Left cardiac atrium (tissue), 4 donors: ENCODE data around the gene FUT7. TPM values are rescaled to one million over a fixed set of nuclear protein-coding genes. Genes with fewer than 3 reads are reported as not detected.

Experiments used
- ATAC-seq, 2 donors: fragments of 200-7000 bp; cut with Tn5 transposase; one replicate each; pipeline ENCODE4 v1.9.1; 2020; ENCODE audit warnings: mild to moderate bottlenecking in 2 of 2, moderate library complexity in 2 of 2
- DNase-seq: peaks from one replicate; pipeline ENCODE4 v3.0.0-alpha.2; 2020
- intact Hi-C, 2 donors: fragments of 100-400 bp; cut with DNase I; formaldehyde crosslinking; loops; one replicate each; pipeline versions ENCODE4 v1.14.1 to v1.15.1; 2022 to 2023
- total RNA-seq, 2 donors: library from RNA; stranded (reverse); fragmentation: NEBNext Ultra II Directional; extraction: Animal tissue kit (Norgen Biotek cat#: 25700); gene quantifications; one replicate each; pipeline ENCODE4 v1.2.1, GENCODE V29; 2021
- donor health status: DM: no; HTN: yes; CAD: no.
- donor health status: DM: no; HTN: yes; CAD: no; lungs with severe emphysema.
- donor health status: DM: yes; HTN: yes; CAD: no.
- donor health status: Dilated cardiomyopathy.

FUT7 gene
- total RNA-seq, 2 donors from 2014 or later = 0.24 to 0.35 TPM

- DNase-seq (no peak), ATAC-seq (peak; percentile 5 to 16)
- intact Hi-C loops = loop anchor here in 1 of 2 donors (10.0 kb wide), 1 partner anchor 52 kb away; the partner anchor contains the start of genes C8G and FBXW5
Observed at GRCh38 chr9:136996361-136997292, 35.3 kb downstream of the FUT7 start, which contains the start of gene CLIC3. Gene CLIC3, minus strand, starts transcription at chr9:136996568. Its CDS starts 25 bp downstream, at chr9:136996543.

- intact Hi-C loops = loop anchor here in 1 of 2 donors (10.0 kb wide), 1 partner anchor 51 kb away; the partner anchor contains the start of genes C8G and FBXW5
- peak; percentile 1 to 7 for ATAC-seq
- DNase-seq = peak; percentile 72
Observed at GRCh38 chr9:136995772-136996311, 36.0 kb downstream of the FUT7 start.

- intact Hi-C loops = loop anchor here in 1 of 2 donors (10.0 kb wide), 1 partner anchor 51 kb away; the partner anchor contains the start of genes C8G and FBXW5
- ATAC-seq (no peak), DNase-seq (no peak)
Observed at GRCh38 chr9:136995362-136995761, 36.5 kb downstream of the FUT7 start.

GRCh38 chr9:136994888-136995230, 37.0 kb downstream of the FUT7 start:
- intact Hi-C loops = loop anchor here in 1 of 2 donors (10.0 kb wide), 1 partner anchor 50 kb away; the partner anchor contains the start of genes C8G and FBXW5
- no peak for ATAC-seq
- no peak for DNase-seq

- no peak for ATAC-seq
- no peak for DNase-seq
- intact Hi-C loops = loop anchor here in 1 of 2 donors (10.0 kb wide), 1 partner anchor 50 kb away; the partner anchor contains the start of genes C8G and FBXW5
Observed at GRCh38 chr9:136994180-136994887, 37.6 kb downstream of the FUT7 start.

- DNase-seq (no peak), ATAC-seq (no peak)
- intact Hi-C loops = loop anchor here in 1 of 2 donors (10.0 kb wide), 1 partner anchor 48 kb away; the partner anchor contains the start of genes C8G and FBXW5
Observed at GRCh38 chr9:136992819-136993369, 39.0 kb downstream of the FUT7 start.

GRCh38 chr9:136991993-136992818, 39.7 kb downstream of the FUT7 start, which contains the start of gene PAXX:
Gene PAXX, plus strand, starts transcription at chr9:136992422. Its CDS starts 22 bp downstream, at chr9:136992444.
- peak; percentile 95 for DNase-seq
- intact Hi-C loops = loop anchor here in 1 of 2 donors (10.0 kb wide), 1 partner anchor 47 kb away; the partner anchor contains the start of genes C8G and FBXW5
- peak; percentile 93 to 97 for ATAC-seq

GRCh38 chr9:136990242-136990911, 41.5 kb downstream of the FUT7 start:
- intact Hi-C loops = loop anchor here in 1 of 2 donors (10.0 kb wide), 1 partner anchor 46 kb away; the partner anchor contains the start of genes C8G and FBXW5
- DNase-seq (no peak), ATAC-seq (no peak)

GRCh38 chr9:136988872-136989271, 43.0 kb downstream of the FUT7 start:
- DNase-seq = no peak
- intact Hi-C loops = no loop called here
- ATAC-seq = no peak

GRCh38 chr9:136985853-136986252, 46.0 kb downstream of the FUT7 start:
- no peak for DNase-seq
- intact Hi-C loops = no loop called here
- no peak for ATAC-seq

GRCh38 chr9:136985027-136985602, 46.8 kb downstream of the FUT7 start:
- DNase-seq = no peak
- intact Hi-C loops = no loop called here
- peak; percentile 8 for ATAC-seq

- DNase-seq = no peak
- intact Hi-C loops = no loop called here
Observed at GRCh38 chr9:136984464-136985026, 47.3 kb downstream of the FUT7 start.

GRCh38 chr9:136983656-136984314, 48.1 kb downstream of the FUT7 start:
- intact Hi-C loops = no loop called here
- DNase-seq (no peak), ATAC-seq (no peak)

More at GRCh38 chr9:136984464-136985026, 47.3 kb downstream of the FUT7 start:
- no peak for ATAC-seq

- no peak for ATAC-seq
- DNase-seq = no peak
- intact Hi-C loops = no loop called here
Observed at GRCh38 chr9:136983167-136983566, 48.7 kb downstream of the FUT7 start.

- DNase-seq = no peak
Observed at GRCh38 chr9:136982232-136983051, 49.4 kb downstream of the FUT7 start, which contains the start of gene LCNL1. Gene LCNL1, plus strand, starts transcription at chr9:136982993. Its CDS starts 594 bp downstream, at chr9:136983587.

More at GRCh38 chr9:136982232-136983051, 49.4 kb downstream of the FUT7 start, which contains the start of gene LCNL1:
- no peak for ATAC-seq
- intact Hi-C loops = no loop called here
